Retinal pigment epithelial cell (primary cell): Measurements from ENCODE around the gene TRIOBP.

Experiments
- DNase-seq: peaks from one replicate; pipeline ENCODE4 v3.0.0-alpha.2; 2010; ENCODE audit warnings: low read depth
- H3K4me3 ChIP-seq: 2 replicates; pipeline ENCODE4 v1.5.1; 2011; ENCODE audit warnings: mild to moderate bottlenecking, low read length, control low read depth, moderate library complexity
- CTCF ChIP-seq: conservative IDR thresholded peaks from 2 replicates; pipeline ENCODE4 v1.5.1; 2011; ENCODE audit warnings: low read depth, low read length, control low read depth, inconsistent platforms

TRIOBP gene

GRCh38 chr22:37774728-37775127 is 77.9 kb downstream of the TRIOBP start:
- H3K4me3 ChIP-seq: no peak overlapping the region
- TF ChIP-seq CTCF: no peak
- DNase-seq: no peak

- no peak overlapping the region for H3K4me3 ChIP-seq
- DNase-seq: no peak
- no peak for TF ChIP-seq CTCF
These were observed 79.2 kb downstream of the TRIOBP start for GRCh38 chr22:37775785-37776638.

GRCh38 chr22:37776639-37777005 is 79.8 kb downstream of the TRIOBP start:
- no peak for TF ChIP-seq CTCF
- no peak overlapping the region for H3K4me3 ChIP-seq
- DNase-seq: no peak

GRCh38 chr22:37777122-37777687 is 80.4 kb downstream of the TRIOBP start:
- TF ChIP-seq CTCF: no peak
- no peak overlapping the region for H3K4me3 ChIP-seq

GRCh38 chr22:37778370-37779009 is 81.6 kb downstream of the TRIOBP start:
- no peak for DNase-seq
- TF ChIP-seq CTCF: no peak

More at GRCh38 chr22:37777122-37777687, 80.4 kb downstream of the TRIOBP start:
- no peak for DNase-seq

GRCh38 chr22:37781434-37782059 is 84.7 kb downstream of the TRIOBP start:
- H3K4me3 ChIP-seq: no peak overlapping the region
- TF ChIP-seq CTCF: peak; percentile 43
- no peak for DNase-seq

More at GRCh38 chr22:37778370-37779009, 81.6 kb downstream of the TRIOBP start:
- H3K4me3 ChIP-seq: no peak overlapping the region
